HEK293T (cell line): ENCODE results near the gene TTC8.

Experiments used
- CTCF ChIA-PET: fragments of 350-600 bp; formaldehyde crosslinking; extraction: SDS; loops from one replicate; lab custom pipeline; 2021; ENCODE audit warnings: antibody characterized with exemption, inconsistent platforms; lab: Yijun Ruan, JAX
- POLR2A ChIA-PET: fragments of 350-600 bp; formaldehyde crosslinking; extraction: SDS; loops from one replicate; lab custom pipeline; 2020; ENCODE audit warnings: antibody characterized with exemption, inconsistent platforms; lab: Yijun Ruan, JAX
- DNase-seq: peaks from one replicate; pipeline ENCODE4 v3.0.0; 2012; ENCODE audit warnings: mixed read lengths; ENCODE audit errors: extremely low spot score
- ARNT ChIP-seq: fragments of 450-650 bp; IDR thresholded peaks from 2 replicates; pipeline ENCODE4 v1.6.1; 2017; ENCODE audit warnings: mild to moderate bottlenecking
- BHLHE40 ChIP-seq: fragments of 450-650 bp; IDR thresholded peaks from 2 replicates; pipeline ENCODE4 v1.6.1; 2016; ENCODE audit warnings: mild to moderate bottlenecking, moderate library complexity, borderline replicate concordance
- CTBP1 ChIP-seq: fragments of 450-650 bp; IDR thresholded peaks from 2 replicates; pipeline ENCODE4 v1.6.1; 2016; ENCODE audit warnings: borderline replicate concordance
- ELF4 ChIP-seq: fragments of 450-650 bp; IDR thresholded peaks from 2 replicates; pipeline ENCODE4 v1.6.1; 2017; ENCODE audit warnings: antibody characterized with exemption
- FOXA1 ChIP-seq: fragments of 450-650 bp; IDR thresholded peaks from 2 replicates; pipeline ENCODE4 v1.6.1; 2016; ENCODE audit warnings: mild to moderate bottlenecking
- FOXK2 ChIP-seq: fragments of 450-650 bp; IDR thresholded peaks from 2 replicates; pipeline ENCODE4 v1.6.1; 2016; ENCODE audit warnings: mild to moderate bottlenecking
- FOXM1 ChIP-seq: fragments of 450-650 bp; IDR thresholded peaks from 2 replicates; pipeline ENCODE4 v1.6.1; 2017; ENCODE audit warnings: mild to moderate bottlenecking, borderline replicate concordance
- HDGF ChIP-seq: fragments of 450-650 bp; IDR thresholded peaks from 2 replicates; pipeline ENCODE4 v1.6.1; 2017; ENCODE audit warnings: antibody characterized with exemption, borderline replicate concordance
- L3MBTL2 ChIP-seq: fragments of 450-650 bp; conservative IDR thresholded peaks from 2 replicates; pipeline ENCODE4 v1.6.1; 2016; ENCODE audit warnings: mild to moderate bottlenecking
- LEF1 ChIP-seq: fragments of 450-650 bp; IDR thresholded peaks from 2 replicates; pipeline ENCODE4 v1.6.1; 2017; ENCODE audit warnings: mild to moderate bottlenecking, borderline replicate concordance
- NFRKB ChIP-seq: fragments of 450-650 bp; IDR thresholded peaks from 2 replicates; pipeline ENCODE4 v1.6.1; 2016; ENCODE audit warnings: mild to moderate bottlenecking, moderate library complexity
- SP1 ChIP-seq: fragments of 450-650 bp; IDR thresholded peaks from 2 replicates; pipeline ENCODE4 v1.6.1; 2017
- SUZ12 ChIP-seq: fragments of 450-650 bp; IDR thresholded peaks from 2 replicates; pipeline ENCODE4 v1.6.1; 2016; ENCODE audit warnings: mild to moderate bottlenecking
- TARDBP ChIP-seq: fragments of 450-650 bp; IDR thresholded peaks from 2 replicates; pipeline ENCODE4 v1.6.1; 2016
- ZNF384 ChIP-seq: fragments of 450-650 bp; IDR thresholded peaks from 2 replicates; pipeline ENCODE4 v1.6.1; 2016
- TF ChIP-seq, protein P1 (sequence below): fragments of 450-650 bp; IDR thresholded peaks from 2 replicates; pipeline ENCODE4 v1.6.1; 2016

Gene TTC8

DNA sequence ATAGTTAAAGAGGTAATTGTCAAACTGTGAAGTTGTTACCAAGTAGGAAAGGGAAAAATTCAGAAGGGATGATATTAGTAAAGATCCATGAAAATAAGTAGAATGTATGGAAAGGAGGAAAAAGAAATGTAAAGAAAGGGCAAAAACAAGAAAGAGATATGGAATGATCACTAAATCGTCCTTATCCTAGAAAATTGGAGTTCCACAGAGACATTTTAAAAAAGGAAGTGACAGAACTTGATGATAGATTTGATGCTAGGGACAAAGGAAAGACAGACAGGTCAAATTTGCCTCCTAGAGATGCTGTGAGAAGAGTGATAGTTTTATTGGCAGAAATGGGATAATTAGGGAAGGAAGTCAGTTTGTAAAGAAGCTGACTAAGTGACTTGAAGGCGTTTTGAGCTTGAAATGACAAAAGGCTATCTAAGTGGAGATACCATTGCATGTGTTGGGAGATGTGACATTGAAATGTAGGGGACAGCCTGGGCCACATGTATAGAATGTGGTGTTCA, 20.6 kb downstream of the TTC8 start:
- TF ChIP-seq BHLHE40 (no peak), FOXA1 (no peak)
- DNase-seq = no peak
- ChIA-PET CTCF (no interaction called here), POLR2A (interaction anchor here (1.7 kb wide), 1 partner anchor 20 kb away, joined by 5 read pairs; the partner anchor contains the start of gene TTC8)

DNA sequence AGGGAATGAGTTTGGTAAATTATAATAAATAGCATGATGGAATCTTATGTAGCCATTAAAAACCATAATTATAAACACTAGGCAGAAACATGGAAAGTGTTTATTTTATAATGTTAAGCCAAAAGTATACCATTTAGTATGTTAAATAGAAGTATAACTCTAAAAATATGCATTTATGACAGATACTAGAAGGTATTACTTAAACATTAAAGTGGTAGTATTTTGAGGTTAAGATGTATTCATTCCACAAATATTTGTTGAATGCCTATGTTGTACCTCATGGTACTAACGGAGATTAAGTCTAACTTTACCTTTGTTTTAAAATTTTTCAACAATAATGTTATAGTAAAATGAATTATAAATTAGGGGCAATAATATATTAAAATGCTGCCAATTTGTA, 24.1 kb downstream of the TTC8 start:
- no peak for DNase-seq
- ChIA-PET POLR2A (no interaction called here), CTCF (no interaction called here)
- TF ChIP-seq SUZ12 (no peak), L3MBTL2 (no peak), SP1 (no peak), CTBP1 (no peak), FOXM1 (no peak), LEF1 (no peak), NFRKB (no peak), ELF4 (no peak), TARDBP (no peak)
- TF ChIP-seq, protein P1, sequence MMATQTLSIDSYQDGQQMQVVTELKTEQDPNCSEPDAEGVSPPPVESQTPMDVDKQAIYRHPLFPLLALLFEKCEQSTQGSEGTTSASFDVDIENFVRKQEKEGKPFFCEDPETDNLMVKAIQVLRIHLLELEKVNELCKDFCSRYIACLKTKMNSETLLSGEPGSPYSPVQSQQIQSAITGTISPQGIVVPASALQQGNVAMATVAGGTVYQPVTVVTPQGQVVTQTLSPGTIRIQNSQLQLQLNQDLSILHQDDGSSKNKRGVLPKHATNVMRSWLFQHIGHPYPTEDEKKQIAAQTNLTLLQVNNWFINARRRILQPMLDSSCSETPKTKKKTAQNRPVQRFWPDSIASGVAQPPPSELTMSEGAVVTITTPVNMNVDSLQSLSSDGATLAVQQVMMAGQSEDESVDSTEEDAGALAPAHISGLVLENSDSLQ = no peak

DNA sequence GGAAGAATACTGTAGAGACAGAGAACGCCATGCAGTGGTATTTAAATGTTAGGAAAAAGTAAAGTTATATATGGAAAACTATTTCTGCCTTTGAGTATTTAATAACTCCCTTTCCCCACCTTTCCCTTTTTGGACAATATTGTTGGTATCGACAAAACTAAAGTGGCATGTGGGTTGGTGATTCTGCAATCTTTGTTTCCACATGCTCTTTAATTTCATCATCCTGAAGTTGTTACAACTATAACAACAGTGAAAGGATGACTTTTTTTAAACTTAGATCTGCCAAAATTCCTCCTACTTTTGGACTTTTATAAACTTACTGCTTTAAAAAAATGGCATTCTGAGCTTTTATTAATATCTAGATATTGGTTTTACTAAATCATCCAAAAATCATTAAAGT, 25.3 kb downstream of the TTC8 start:
- TF ChIP-seq BHLHE40 = no peak
- TF ChIP-seq, protein P1 = no peak
- no peak for TF ChIP-seq L3MBTL2
- TF ChIP-seq HDGF = no peak
- no peak for TF ChIP-seq FOXA1
- TF ChIP-seq NFRKB = no peak
- no peak for TF ChIP-seq FOXK2
- TF ChIP-seq CTBP1 = no peak
- TF ChIP-seq SUZ12 = no peak
- TF ChIP-seq LEF1 = no peak
- TF ChIP-seq ZNF384 = no peak
- no peak for TF ChIP-seq ELF4
- POLR2A ChIA-PET = no interaction called here
- DNase-seq = no peak
- CTCF ChIA-PET = no interaction called here

DNA sequence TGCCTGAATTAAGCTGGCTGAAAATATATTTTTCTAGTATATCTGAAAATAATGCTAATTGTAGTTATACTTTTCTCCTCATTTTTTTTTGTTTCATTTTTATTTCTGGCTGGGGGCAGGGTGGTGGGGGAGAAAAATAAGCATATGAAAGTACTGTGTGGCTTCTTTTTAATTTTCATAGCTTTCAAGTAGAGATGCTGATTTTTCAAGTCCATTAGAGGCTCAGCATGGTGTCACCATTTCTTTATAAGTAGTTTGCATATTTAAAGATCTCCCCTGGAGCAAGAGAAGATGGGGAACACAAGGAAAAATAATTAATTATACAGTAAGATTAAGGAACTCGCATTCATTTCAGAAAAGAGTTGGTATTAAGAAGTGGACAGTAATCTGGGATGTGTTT, 27.1 kb downstream of the TTC8 start:
- ChIA-PET POLR2A (interaction anchor here (1.0 kb wide), 1 partner anchor 27 kb away, joined by 5 read pairs; the partner anchor contains the start of gene TTC8), CTCF (interaction anchor here (0.6 kb wide), 1 partner anchor 37 kb away, joined by 3 read pairs; no protein-coding TSS in a partner anchor)
- TF ChIP-seq FOXK2 (no peak), SP1 (no peak), ELF4 (no peak), NFRKB (no peak), L3MBTL2 (no peak), ZNF384 (no peak), SUZ12 (no peak), HDGF (no peak), ARNT (no peak), TARDBP (no peak), BHLHE40 (no peak), FOXA1 (no peak), CTBP1 (no peak), LEF1 (no peak), FOXM1 (no peak)
- TF ChIP-seq, protein P1 = no peak
- DNase-seq = no peak

DNA sequence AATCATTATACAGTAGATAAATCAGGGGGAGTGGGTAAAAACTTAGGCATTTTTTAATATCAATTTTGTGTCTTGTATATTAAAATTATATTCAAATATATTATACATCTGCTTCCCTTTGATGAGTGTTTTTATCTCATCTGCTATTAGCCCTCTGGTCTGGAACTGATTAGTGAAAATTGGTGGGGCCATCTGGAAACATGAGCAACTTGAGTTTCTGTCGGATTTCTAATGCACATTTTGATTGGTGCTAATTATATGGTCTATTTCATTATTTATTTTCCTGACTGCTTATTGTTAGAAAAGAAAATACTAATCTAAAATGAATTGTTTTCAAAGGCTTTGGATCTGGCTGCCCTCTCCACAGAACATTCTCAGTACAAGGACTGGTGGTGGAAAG, 28.2 kb downstream of the TTC8 start:
- CTCF ChIA-PET = interaction anchor here (0.5 kb wide), 1 partner anchor 24 kb away, joined by 3 read pairs; no protein-coding TSS in a partner anchor
- no peak for DNase-seq
- POLR2A ChIA-PET = no interaction called here
- TF ChIP-seq, protein P1 = no peak
- TF ChIP-seq HDGF (no peak), ARNT (no peak), NFRKB (no peak), FOXM1 (no peak), TARDBP (no peak), SUZ12 (no peak), FOXA1 (no peak), BHLHE40 (no peak), LEF1 (no peak), FOXK2 (no peak), ELF4 (no peak), ZNF384 (no peak)

DNA sequence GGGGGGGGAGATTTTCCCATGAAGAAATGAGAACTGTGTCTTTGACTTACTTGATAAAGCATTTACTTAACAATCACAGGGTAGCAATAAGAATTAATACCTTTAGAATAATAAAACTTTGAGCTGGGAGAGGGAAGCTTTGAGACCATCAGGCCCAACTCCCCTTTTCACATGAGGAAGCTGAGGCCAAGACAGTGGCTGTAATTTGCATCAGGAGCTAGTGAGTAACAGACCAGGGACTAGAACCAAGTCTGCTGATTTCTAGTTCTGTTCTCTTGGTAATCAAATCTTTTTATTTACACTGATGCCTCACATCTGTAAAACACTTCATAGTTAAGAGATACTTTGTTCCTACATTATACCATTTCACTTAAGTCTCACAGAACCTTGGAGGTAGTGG, 28.7 kb downstream of the TTC8 start:
- DNase-seq = no peak
- CTCF ChIA-PET = interaction anchor here (0.5 kb wide), 1 partner anchor 24 kb away, joined by 3 read pairs; no protein-coding TSS in a partner anchor
- TF ChIP-seq ARNT = no peak
- no peak for TF ChIP-seq ELF4
- no peak for TF ChIP-seq LEF1
- no peak for TF ChIP-seq SP1
- no peak for TF ChIP-seq CTBP1
- TF ChIP-seq FOXA1 = no peak
- TF ChIP-seq SUZ12 = no peak
- TF ChIP-seq BHLHE40 = no peak
- TF ChIP-seq, protein P1 = no peak
- TF ChIP-seq FOXK2 = no peak
- TF ChIP-seq ZNF384 = no peak
- TF ChIP-seq NFRKB = no peak
- TF ChIP-seq HDGF = no peak
- no peak for TF ChIP-seq L3MBTL2
- TF ChIP-seq FOXM1 = no peak
- TF ChIP-seq TARDBP = no peak
- POLR2A ChIA-PET = no interaction called here
